ENCODE measurements around the gene NTMT2.
"Not testable (repeated sequence)": the region's sequence is repeated elsewhere in the genome, so short reads cannot be mapped to it uniquely, and the experiment has no call there.

The NTMT2 gene

GRCh38 chr1:170145770-170146676 is at the start of gene NTMT2:
NTMT2 (plus strand) TSS chr1:170145959; CDS start chr1:170146108, 149 bp downstream.
- H3K36me3 Mint-ChIP-seq (ENCODE audit: low read depth): no peaks in the 10 kb centered on the region
- H3K27ac Mint-ChIP-seq: peak within 1 kb of the TSS; percentile 94
- H3K27me3 Mint-ChIP-seq (ENCODE audit: low read depth, poor library complexity): no peaks in the 10 kb centered on the region
- H3K4me3 Mint-ChIP-seq: no peak within 1 kb of the TSS
- no peak for DNase-seq
- H3K9me3 Mint-ChIP-seq: peaks cover 5% of the 10 kb centered on the region
- TF ChIP-seq CTCF (IDR thresholded peaks at IDR 0.05): no peak
- peaks cover 37% of the 10 kb centered on the region for H3K4me1 Mint-ChIP-seq

- DNase-seq: no peak
- TF ChIP-seq CTCF (IDR thresholded peaks at IDR 0.05): no peak
- no peak overlapping the region for H3K27ac Mint-ChIP-seq
- peaks cover 34% of the 10 kb centered on the region for H3K9me3 Mint-ChIP-seq
- H3K27me3 Mint-ChIP-seq (ENCODE audit: low read depth, poor library complexity): peaks cover 6% of the 10 kb centered on the region
- peak overlapping the region; percentile 3 for H3K4me3 Mint-ChIP-seq
- peaks cover 26% of the 10 kb centered on the region for H3K4me1 Mint-ChIP-seq
- H3K36me3 Mint-ChIP-seq (ENCODE audit: low read depth): peaks cover 11% of the 10 kb centered on the region
These were observed 49.6 kb upstream of the NTMT2 start for GRCh38 chr1:170095976-170096748.

DNA sequence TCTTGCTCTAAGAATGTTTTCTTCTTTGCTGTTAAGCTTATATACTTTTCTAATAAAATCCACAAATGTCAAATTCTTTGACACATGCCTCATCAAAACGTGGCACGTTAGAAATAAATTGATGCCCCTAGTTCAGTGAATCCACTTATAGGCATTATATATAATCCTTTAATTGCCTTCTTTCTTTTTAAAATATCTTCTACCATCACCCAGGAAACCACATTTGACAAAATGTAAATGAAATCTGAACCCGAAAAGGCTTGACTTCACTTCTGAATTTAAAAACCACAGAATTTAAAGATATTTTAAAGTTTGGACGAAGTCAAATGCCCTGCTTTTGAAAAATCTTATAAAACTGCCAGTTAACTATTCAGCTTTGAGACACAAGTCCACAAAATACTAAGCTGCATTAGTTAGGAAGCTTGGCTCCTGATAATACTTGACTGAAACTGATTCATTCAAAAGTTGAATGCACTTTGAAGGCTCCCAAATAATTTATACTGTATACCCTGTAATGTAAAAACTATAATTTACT is 48.9 kb upstream of the NTMT2 start:
- no peak for TF ChIP-seq CTCF (IDR thresholded peaks at IDR 0.05)
- peaks cover 11% of the 10 kb centered on the region for H3K36me3 Mint-ChIP-seq (ENCODE audit: low read depth)
- H3K4me3 Mint-ChIP-seq: peak overlapping the region; percentile 3
- DNase-seq: no peak
- peaks cover 6% of the 10 kb centered on the region for H3K27me3 Mint-ChIP-seq (ENCODE audit: low read depth, poor library complexity)
- peaks cover 30% of the 10 kb centered on the region for H3K9me3 Mint-ChIP-seq
- peaks cover 26% of the 10 kb centered on the region for H3K4me1 Mint-ChIP-seq
- H3K27ac Mint-ChIP-seq: no peak overlapping the region

GRCh38 chr1:170097449-170097948 is 48.3 kb upstream of the NTMT2 start:
- TF ChIP-seq CTCF (IDR thresholded peaks at IDR 0.05): no peak
- H3K27ac Mint-ChIP-seq: peak overlapping the region; percentile 70

DNA sequence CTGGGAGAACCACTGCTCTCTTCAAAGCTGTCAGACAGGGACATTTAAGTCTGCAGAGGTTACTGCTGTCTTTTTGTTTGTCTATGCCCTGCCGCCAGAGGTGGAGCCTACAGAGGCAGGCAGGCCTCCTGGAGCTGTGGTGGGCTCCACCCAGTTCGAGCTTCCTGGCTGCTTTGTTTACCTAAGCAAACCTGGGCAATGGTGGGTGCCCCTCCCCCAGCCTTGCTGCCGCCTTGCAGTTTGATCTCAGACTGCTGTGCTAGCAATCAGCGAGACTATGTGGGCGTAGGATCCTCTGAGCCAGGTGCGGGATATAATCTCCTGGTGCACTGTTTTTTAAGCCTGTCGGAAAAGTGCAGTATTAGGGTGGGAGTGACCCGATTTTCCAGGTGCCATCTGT is 32.6 kb upstream of the NTMT2 start:
- H3K27me3 Mint-ChIP-seq (ENCODE audit: low read depth, poor library complexity); H3K36me3 Mint-ChIP-seq (ENCODE audit: low read depth); H3K27ac Mint-ChIP-seq; DNase-seq; H3K4me1 Mint-ChIP-seq; H3K4me3 Mint-ChIP-seq: not testable (repeated sequence)
- H3K9me3 Mint-ChIP-seq: peaks cover 41% of the 10 kb centered on the region

More at GRCh38 chr1:170097449-170097948, 48.3 kb upstream of the NTMT2 start:
- H3K27me3 Mint-ChIP-seq (ENCODE audit: low read depth, poor library complexity): peaks cover 6% of the 10 kb centered on the region
- peaks cover 26% of the 10 kb centered on the region for H3K9me3 Mint-ChIP-seq
- H3K4me3 Mint-ChIP-seq: no peak overlapping the region
- peaks cover 11% of the 10 kb centered on the region for H3K36me3 Mint-ChIP-seq (ENCODE audit: low read depth)
- peaks cover 26% of the 10 kb centered on the region for H3K4me1 Mint-ChIP-seq
- no peak for DNase-seq

DNA sequence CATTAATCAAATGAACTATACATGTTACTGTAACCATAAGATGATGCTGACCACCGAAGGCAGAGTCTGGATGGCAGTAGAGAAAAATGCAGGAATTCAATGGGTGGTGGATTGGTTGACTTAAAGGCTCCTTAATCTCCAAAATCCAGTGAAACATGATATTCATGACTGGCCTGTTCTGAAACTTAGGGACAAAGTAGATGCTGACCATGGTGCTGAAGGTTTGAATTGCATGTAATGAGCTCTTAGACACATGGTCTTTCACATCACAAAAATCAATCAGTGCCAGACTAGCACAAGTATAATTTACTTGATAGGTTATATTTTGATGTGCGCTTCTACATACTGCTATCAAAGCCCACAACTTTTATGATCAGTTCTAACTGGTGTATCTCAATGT is 30.9 kb upstream of the NTMT2 start:
- no peak for TF ChIP-seq CTCF (IDR thresholded peaks at IDR 0.05)
- no peak overlapping the region for H3K4me3 Mint-ChIP-seq
- no peaks in the 10 kb centered on the region for H3K36me3 Mint-ChIP-seq (ENCODE audit: low read depth)
- H3K27ac Mint-ChIP-seq: no peak overlapping the region
- H3K4me1 Mint-ChIP-seq: no peaks in the 10 kb centered on the region
- H3K27me3 Mint-ChIP-seq (ENCODE audit: low read depth, poor library complexity): no peaks in the 10 kb centered on the region
- H3K9me3 Mint-ChIP-seq: peaks cover 34% of the 10 kb centered on the region
- DNase-seq: peak; percentile 14
